ENCODE data around the gene S100A7A. TPM values are rescaled to one million over a fixed set of nuclear protein-coding genes. Genes with fewer than 3 reads are reported as not detected.

S100A7A gene
- total and polyA plus RNA-seq, 2 of the 8 experiments (the other 6 are each of a cell fraction or from before 2014, with no cell fraction given) = not detected

GRCh38 chr1:153394391-153394790 is 21.9 kb upstream of the S100A7A start:
- H4K91ac ChIP-seq (replicated peaks; ENCODE audit: insufficient read length, low read length) = no peak overlapping the region
- CTCF ChIA-PET (ENCODE audit: partially characterized antibody) = interaction anchor here (0.8 to 4.7 kb wide), 6 partner anchors 10 to 101 kb away, joined by 3 to 33 read pairs (median 6); no protein-coding TSS in a partner anchor
- TF ChIP-seq CHD1 (IDR thresholded peaks at IDR 0.05; ENCODE audit: low read depth, low read length) (no peak), MAX (IDR thresholded peaks at IDR 0.05) (no peak), BACH1 (IDR thresholded peaks at IDR 0.05; ENCODE audit: low read length) (no peak), ASH2L (IDR thresholded peaks at IDR 0.05; ENCODE audit: low read length) (no peak), CEBPB (IDR thresholded peaks at IDR 0.05; ENCODE audit: low read depth, low read length) (no peak), TEAD4 (IDR thresholded peaks at IDR 0.05; ENCODE audit: low read depth, low read length) (no peak), SUZ12 (IDR thresholded peaks at IDR 0.05; ENCODE audit: low read length) (no peak), ATF2 (IDR thresholded peaks at IDR 0.05; ENCODE audit: low read length) (no peak), SIRT6 (IDR thresholded peaks at IDR 0.05; ENCODE audit: low read length) (no peak), USF2 (IDR thresholded peaks at IDR 0.05; ENCODE audit: low read length) (no peak), ATF3 (IDR thresholded peaks at IDR 0.05; ENCODE audit: insufficient read depth, low read depth, low read length) (no peak), TBP (IDR thresholded peaks at IDR 0.05; ENCODE audit: low read depth, low read length) (no peak)

More at GRCh38 chr1:153394391-153394790, 21.9 kb upstream of the S100A7A start:
- Histone ChIP-seq H3K4me2 (ENCODE audit: insufficient read depth in 1 of 2, low read depth in 2 of 2, low read length in 2 of 2) (no peak overlapping the region), H3K18ac (ENCODE audit: extremely low read depth, low read length) (no peak overlapping the region), H3K27me3 (replicated peaks in 1 of 4; ENCODE audit: control insufficient read depth in 3 of 4, extremely low read depth in 1 of 4, insufficient read depth in 3 of 4, low read length in 3 of 4) (peaks cover 0 to 2% (median 0%) of the 10 kb centered on the region in 4 experiments; a peak in 1 of 7 replicates), H4K8ac (ENCODE audit: extremely low read depth, insufficient read depth, low read length) (no peak overlapping the region), H3K4me3 (ENCODE audit: extremely low read depth in 1 of 4, insufficient read depth in 2 of 4, low read depth in 3 of 4, low read length in 4 of 4) (no peak overlapping the region), H2BK12ac (ENCODE audit: low read depth, low read length) (no peak overlapping the region), H2BK5ac (ENCODE audit: low read depth, low read length) (no peak overlapping the region), H2BK15ac (ENCODE audit: low read length) (no peak overlapping the region), H3K56ac (replicated peaks; ENCODE audit: insufficient read length, low read depth, low read length) (no peak overlapping the region), H2AFZ (ENCODE audit: low read length) (no peak overlapping the region), H3K9me3 (ENCODE audit: insufficient read depth in 2 of 2, low read depth in 1 of 2, low read length in 1 of 2) (no peaks in the 10 kb centered on the region), H2BK120ac (replicated peaks; ENCODE audit: low read depth, low read length) (no peak overlapping the region), H3K23ac (ENCODE audit: insufficient read length) (no peak overlapping the region), H3K4ac (replicated peaks; ENCODE audit: insufficient read length, low read depth, low read length) (no peak overlapping the region), H3K36me3 (ENCODE audit: control insufficient read depth in 2 of 4, insufficient read depth in 4 of 4, low read length in 3 of 4) (no peaks in the 10 kb centered on the region), H3K27ac (ENCODE audit: low read depth, low read length) (no peak overlapping the region), H3K79me1 (ENCODE audit: low read depth, low read length) (no peaks in the 10 kb centered on the region), H2BK20ac (ENCODE audit: low read length) (no peak overlapping the region), H4K20me1 (replicated peaks in 1 of 2; ENCODE audit: control insufficient read depth in 1 of 2, insufficient read depth in 2 of 2, low read length in 2 of 2) (no peaks in the 10 kb centered on the region), H3K4me1 (replicated peaks in 1 of 4; ENCODE audit: control insufficient read depth in 3 of 4, insufficient read depth in 4 of 4, low read length in 3 of 4) (no peaks in the 10 kb centered on the region), H2AK5ac (ENCODE audit: low read depth, low read length) (no peak overlapping the region), H3K14ac (ENCODE audit: insufficient read length) (no peak overlapping the region), H4K5ac (ENCODE audit: insufficient read length, low read depth, low read length) (no peak overlapping the region), H3K9ac (replicated peaks in 1 of 4; ENCODE audit: extremely low read depth in 1 of 4, low read depth in 3 of 4, low read length in 3 of 4) (no peak overlapping the region), H3K79me2 (ENCODE audit: control insufficient read depth in 1 of 2, insufficient read depth in 2 of 2, low read length in 2 of 2) (no peaks in the 10 kb centered on the region), H3K23me2 (ENCODE audit: low read depth, low read length) (no peaks in the 10 kb centered on the region)
- DNase-seq (ENCODE audit: low read depth in 1 of 2, low spot score in 2 of 2) (no peak), FAIRE-seq (no peak)
- POLR2A ChIA-PET (ENCODE audit: partially characterized antibody) = no interaction called here
- WGBS, 2 experiments (ENCODE audit: extremely low coverage in 1 of 2, insufficient coverage in 1 of 2, insufficient read length in 1 of 2, insufficient replicate concordance in 2 of 2, low coverage in 1 of 2, low lambda C conversion rate in 2 of 2, missing lambda C conversion rate in 1 of 2) = 95% methylated on average over 4 of the region's 5 CpGs; no CpG with 5 or more reads in 1 of the 2 experiments
